GM21717 (cell line): ENCODE measurements around the gene ORC5.

Experiments used
- ATAC-seq: cut with Tn5 transposase; IDR thresholded peaks from one replicate; pipeline ENCODE4 v1.9.1; 2021; ENCODE audit warnings: mild to moderate bottlenecking, moderate library complexity; ENCODE audit not compliant: unreplicated experiment

Gene ORC5

DNA sequence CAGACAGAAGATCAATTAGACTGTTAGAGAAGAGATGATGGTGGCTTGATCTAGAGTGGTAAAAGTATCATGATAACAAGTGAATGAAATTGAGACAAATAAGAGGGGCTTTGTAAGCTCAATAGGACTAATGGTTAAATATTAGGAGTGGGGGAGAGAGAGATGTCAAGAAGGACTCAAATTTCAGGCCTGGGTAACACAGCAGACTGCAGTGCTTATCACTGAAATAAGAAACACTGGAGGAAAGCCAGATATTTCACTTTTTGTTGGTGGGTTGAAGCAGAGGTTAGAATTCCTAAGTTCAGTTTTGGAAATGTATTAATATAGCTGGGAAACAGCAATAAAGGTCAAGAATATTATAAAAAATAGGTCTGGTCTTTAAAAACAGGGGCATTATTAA is 74.6 kb downstream of the ORC5 start:
- no peak for ATAC-seq

DNA sequence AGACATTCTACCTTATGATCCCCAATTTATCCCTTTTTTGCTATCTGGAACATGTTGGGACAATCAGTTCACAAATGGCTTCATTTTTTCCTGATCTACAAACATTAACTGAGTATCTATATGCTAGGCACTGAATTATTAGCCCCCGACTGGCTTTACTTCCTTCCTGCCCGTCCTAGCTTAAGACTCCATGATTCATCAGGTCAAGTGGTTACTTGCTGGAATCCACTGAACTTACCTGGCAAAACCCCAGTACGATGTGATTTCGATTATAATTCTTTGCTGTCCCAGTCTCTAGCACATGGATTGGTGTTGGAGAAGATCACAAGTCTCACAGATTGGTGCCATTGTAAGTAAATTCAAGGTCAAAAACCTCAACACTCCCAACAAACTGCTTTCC is 77.1 kb downstream of the ORC5 start:
- ATAC-seq: no peak

DNA sequence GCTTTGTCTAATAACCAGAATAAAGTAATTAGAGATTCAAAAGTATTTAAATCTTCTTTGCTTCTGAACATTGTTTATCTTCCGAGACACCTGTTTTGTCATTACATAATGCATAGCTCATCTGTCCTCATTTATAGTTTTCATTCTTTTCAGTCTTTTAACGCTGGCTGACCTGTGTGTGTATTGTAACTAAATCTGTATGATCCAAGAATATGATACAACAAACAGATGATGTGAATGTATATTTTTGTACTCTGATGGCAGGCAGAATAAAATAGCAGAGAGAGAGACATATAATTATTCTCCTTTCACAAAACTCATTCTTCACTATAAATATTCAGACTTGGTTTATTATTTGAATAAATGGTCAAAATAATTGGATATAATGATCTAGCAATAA is 80.6 kb downstream of the ORC5 start:
- no peak for ATAC-seq

DNA sequence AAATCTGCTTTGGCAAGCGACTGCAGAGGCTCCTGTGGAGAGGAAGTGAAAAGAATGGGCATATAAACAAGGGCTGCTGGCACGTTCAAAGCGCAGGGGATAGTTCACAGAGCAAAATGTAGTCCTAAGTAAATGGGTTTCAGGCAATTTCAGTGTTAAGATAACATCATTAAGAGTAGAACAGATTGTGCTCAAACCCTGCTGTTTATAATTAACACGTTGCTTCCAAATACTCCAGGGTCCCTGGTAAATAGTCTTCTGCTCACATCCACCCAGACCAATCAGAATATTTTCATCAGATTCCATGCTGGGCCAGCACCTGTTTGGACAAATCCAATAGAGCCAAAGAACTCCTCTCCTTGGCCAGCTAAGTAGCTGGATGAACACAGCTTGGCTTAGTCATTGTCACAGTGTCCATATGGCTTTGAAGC is 81.4 kb downstream of the ORC5 start:
- ATAC-seq: no peak

DNA sequence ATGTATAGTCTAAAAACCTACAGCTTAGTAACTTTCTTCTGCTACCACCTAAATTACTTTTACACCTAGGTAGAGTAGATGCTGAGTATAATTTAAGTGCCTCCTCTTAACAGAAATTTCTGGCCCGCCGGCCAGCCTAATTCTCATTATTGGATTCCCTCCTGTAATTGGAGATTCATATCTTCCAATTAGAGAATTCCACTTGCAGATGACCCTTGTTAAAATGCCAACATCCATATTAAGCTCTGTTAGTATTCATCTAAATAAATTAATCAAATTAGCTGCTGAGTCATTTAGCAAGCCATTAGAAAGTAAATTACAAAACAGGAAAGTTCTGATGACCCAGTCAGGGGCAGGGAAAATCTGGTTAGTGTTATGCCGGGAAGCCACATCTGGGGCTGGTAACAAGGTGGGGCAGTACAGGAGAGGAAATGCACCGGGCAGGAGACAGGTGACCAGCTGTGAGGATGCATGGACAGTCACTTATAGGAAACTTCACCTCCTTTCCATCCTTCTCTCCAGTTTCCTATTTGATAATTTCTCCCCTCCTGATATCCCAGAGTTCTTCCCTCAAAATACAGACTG is 82.8 kb downstream of the ORC5 start:
- no peak for ATAC-seq

DNA sequence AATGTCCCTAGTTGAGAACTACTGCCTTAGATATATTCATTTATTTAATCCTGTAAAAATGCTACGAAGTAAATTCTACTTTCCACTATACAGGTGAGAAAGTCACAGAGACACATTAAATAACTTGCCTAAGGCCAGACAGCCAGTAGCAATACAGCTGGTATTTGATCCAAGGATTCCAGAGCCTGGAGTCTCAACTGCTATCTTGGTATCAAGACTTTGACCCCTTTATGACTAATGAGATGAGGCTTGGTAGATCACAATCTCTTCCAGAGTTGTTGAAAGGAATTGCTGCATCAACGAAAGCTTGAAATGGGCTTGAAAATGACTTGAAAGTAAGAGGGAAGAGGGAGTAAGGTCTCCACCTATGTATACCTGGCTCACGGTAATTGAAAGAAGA is 83.3 kb downstream of the ORC5 start:
- ATAC-seq: no peak

DNA sequence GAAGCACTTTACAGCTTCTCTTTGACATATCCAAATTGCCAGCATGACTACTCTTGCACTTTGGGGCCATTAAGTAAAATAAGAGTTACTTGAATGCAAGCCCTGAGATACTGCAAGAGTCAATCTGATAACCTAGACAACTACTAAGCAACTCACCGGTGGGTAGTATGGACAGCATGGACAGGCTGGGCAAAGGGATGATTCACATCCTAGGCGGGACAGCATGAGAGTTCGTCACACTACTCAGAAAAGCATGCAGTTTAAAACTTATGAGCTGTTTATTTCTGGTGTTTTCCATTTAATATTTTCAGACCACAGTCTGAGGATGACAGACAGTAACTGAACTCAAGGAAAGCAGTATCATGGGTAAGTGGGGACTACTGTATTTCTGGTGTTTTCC is 84.0 kb downstream of the ORC5 start:
- no peak for ATAC-seq

DNA sequence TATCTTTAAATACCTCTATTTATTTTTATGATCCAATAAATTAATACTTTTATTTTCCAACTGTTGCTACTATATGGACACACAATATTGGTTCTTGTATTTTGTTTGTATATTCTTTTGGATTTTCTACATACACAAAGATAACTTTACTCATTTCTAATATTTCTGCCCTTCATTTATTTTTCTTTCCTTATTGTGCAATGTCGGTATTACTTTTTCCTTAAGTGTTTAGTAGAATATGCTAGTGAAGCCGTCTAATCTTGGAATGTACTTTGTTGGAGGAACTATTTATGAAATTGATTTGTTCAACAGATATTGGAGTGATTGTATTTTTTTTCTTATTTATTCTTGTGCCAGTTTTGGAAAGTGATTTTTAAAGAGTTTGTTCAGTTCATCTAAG is 94.0 kb downstream of the ORC5 start:
- no peak for ATAC-seq

DNA sequence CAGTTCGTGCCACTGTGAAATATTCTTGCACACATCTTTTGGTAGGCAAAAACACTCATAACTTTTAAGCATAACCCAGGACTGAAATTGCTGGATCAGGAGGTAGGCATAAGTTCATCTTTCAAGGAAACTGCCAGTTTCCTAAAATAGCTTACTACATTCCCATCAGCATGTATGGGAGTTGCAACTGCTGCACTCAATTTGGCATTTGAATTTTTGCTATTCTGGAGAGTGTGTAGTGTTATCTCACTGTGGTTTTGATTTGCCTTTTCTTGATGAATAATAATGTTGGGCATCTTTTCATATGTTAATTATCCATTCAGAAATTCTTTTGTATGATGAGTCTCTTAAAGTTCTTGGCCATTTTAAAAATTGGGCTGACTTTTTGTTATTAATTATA is 95.2 kb downstream of the ORC5 start:
- ATAC-seq: no peak

DNA sequence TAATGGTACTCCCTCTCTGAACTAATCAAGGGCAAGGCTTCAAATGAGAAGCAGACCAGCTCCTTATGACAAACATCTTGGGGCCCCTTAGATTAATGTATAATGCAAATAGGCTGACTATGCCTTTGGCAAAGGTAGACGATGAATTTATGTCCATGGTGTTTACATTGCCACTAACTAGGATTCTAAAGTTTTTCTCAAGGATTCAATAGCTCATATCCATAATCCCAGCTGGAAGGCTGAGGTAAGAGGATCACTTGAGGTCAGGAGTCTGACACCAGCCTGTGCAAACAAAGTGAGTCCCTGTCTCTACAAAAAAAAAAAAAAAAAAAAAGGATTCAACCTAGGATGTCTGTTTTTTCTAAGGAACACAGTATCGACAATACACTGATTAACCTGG is 96.5 kb downstream of the ORC5 start:
- no peak for ATAC-seq

DNA sequence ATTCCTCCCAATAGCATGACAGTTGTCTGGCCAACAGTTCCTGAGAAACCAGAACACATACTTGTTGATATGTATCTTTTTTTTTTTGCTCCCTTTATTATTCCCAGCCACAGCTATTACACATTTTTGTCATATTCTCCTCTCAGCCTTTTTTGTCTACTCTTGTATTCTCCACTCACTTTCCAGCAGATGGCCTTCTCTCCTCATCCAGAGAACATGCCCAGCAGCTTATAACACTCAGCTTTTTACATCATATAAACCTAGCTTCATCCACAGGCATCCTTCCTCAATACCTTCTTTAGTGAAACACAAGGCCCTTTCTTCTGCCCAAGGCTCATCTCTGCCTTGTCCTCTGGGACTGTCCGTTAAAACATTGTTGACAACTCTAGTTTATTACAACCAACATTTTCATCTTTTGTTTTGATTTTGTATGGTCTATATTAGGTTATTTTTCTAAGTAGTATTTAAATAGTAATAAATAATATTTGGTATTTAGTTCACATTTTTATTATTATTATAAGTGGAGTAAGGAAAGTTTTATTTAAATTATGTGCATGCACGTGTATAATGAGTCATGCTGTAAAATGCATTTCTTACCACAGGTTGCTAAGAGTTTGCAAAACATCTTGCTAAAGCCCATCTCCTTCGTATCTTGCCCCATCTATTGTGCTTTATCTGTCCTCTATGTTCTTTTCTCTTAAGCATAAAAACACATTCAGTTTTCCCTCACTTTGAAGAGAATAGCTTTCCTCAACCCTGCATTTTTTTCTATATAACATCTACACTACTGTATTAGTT is 101.5 kb downstream of the ORC5 start:
- ATAC-seq: no peak

DNA sequence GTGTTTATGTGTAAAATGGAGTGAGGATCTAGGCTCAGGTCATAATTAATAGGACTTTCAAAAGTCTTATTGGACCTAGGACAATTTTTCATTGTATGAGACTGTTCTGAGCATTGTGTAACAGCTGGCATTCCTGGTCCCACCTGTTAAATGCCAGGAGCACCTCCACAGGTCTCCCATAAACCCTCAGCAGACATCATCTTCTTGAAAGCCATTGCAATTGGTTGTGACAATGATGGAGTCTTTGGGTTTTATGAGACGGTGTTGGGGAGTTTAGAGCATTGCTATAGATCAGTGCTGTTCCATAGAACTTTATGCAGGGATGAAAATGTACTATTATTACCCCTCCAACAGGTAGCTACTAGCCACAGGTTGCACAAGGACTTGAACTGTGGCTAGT is 108.9 kb downstream of the ORC5 start:
- ATAC-seq: no peak

DNA sequence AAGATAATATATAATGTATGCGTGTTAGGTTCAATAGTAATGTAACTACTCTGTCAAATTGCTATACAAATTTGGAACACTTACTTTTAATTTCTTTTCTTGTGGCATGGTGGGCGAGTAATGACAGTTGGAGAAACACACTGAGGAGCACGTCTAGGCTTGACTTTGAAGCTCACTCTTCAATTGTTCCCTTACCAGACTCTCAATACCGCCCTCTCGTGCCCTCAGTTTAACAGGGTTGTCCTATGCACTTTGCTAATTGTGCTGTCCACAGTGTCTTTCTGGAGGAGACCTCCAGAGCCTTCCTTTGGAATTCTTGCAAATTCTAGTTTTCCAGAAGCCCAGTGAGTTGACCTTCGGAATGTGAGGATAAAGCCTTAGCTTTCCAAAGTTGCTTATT is 111.1 kb downstream of the ORC5 start:
- no peak for ATAC-seq

DNA sequence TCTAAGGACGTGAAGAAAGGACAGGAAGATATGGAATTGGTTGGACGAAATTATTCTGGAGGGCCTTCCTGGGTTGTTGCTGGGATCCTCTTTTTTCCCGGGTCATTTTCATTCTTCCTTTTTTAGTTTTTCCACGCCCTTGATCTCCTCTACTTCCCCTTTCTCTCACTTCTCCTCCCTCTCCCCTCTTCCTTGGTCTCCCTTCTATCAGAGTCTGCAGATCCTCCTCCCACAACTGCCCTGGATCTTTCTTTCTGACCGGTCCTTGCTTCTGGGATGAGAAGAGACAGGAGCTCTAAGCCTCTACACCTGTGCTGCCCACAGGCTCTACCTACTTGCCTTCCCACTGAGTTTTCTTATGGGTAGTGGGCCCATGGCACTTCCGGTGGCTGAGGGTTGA is 114.7 kb downstream of the ORC5 start:
- ATAC-seq: no peak

DNA sequence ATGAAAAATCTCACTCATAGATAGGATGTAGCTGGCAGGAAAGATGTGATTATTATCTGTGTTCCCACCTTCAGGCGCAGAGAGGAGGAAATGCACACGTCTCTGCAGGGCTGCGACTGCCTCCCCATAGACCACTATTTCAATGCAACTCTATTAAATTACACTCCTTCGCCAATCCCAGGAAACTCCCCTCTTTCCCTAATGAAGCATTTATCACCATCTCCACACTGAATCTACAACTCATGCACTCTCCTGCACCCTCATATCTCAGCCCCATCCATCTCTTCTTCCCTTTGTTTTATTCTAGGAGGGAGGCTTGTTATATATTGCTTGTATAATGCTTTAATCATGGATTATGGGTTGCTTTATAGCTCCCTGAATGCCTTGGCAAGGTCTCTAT is 116.6 kb downstream of the ORC5 start:
- ATAC-seq: no peak

DNA sequence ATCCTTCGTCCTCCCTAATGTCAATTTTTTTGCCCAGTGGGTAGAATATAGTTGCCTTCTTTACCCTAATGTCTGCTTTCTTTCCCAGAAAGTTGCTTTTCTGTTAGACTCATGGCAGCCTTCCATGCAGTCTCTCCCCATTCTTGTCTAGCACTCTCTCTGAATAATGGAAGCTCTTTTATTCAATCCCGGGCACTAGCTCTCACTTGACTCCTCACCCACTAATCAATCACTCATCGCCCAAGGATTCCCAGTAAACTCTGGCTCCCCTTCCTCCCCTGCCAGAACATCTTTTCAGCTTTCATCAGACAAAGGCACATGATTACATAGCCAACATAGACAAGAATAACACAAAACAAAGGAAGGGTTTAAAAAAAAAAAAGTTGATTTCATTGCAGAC is 118.2 kb downstream of the ORC5 start:
- no peak for ATAC-seq

DNA sequence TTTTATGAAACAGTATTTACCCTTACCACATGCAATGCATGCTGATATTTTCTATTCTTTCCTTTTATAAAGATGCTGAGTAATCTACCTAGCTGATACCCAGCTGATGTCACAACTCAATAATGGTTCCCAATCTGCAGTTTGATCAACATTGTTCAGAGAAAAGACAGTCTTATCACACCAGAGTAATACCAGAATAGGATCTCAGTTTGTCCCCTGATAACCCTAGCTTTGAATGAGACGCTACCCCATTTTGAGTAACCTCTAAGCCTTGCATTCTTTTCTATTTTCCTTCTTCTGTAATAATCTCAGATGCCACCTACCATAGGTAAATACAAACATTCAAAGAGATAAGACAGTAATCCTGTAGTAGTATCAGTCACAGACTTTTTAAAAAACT is 118.8 kb downstream of the ORC5 start:
- ATAC-seq: no peak
